ENCODE data around the gene EHMT1.

GRCh38 chr9:137750007-137750406, 131.2 kb downstream of the EHMT1 start:
- TF ChIP-seq HNRNPK (IDR thresholded peaks at IDR 0.05; ENCODE audit: low read depth, low read length, poor library complexity, severe bottlenecking) = no peak
- TF ChIP-seq, protein P1, sequence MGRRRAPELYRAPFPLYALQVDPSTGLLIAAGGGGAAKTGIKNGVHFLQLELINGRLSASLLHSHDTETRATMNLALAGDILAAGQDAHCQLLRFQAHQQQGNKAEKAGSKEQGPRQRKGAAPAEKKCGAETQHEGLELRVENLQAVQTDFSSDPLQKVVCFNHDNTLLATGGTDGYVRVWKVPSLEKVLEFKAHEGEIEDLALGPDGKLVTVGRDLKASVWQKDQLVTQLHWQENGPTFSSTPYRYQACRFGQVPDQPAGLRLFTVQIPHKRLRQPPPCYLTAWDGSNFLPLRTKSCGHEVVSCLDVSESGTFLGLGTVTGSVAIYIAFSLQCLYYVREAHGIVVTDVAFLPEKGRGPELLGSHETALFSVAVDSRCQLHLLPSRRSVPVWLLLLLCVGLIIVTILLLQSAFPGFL (CRISPR knock-in tag; IDR thresholded peaks at IDR 0.05) = no peak
- TF ChIP-seq ZNF770 (CRISPR knock-in tag; IDR thresholded peaks at IDR 0.05) = no peak
- no peak for TF ChIP-seq ZNF407 (CRISPR knock-in tag; IDR thresholded peaks at IDR 0.05; ENCODE audit: not compliant biosample characterization)
- no peak for TF ChIP-seq EZH2 (conservative IDR thresholded peaks at IDR 0.05; ENCODE audit: low read depth, low read length)
- no peak for TF ChIP-seq AHR (CRISPR knock-in tag; IDR thresholded peaks at IDR 0.05)
- TF ChIP-seq, protein P2, sequence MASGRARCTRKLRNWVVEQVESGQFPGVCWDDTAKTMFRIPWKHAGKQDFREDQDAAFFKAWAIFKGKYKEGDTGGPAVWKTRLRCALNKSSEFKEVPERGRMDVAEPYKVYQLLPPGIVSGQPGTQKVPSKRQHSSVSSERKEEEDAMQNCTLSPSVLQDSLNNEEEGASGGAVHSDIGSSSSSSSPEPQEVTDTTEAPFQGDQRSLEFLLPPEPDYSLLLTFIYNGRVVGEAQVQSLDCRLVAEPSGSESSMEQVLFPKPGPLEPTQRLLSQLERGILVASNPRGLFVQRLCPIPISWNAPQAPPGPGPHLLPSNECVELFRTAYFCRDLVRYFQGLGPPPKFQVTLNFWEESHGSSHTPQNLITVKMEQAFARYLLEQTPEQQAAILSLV (CRISPR knock-in tag; IDR thresholded peaks at IDR 0.05; ENCODE audit: borderline replicate concordance) = no peak
- TF ChIP-seq PCBP2 (optimal IDR thresholded peaks at IDR 0.05; ENCODE audit: low read depth, low read length, poor library complexity, severe bottlenecking) = no peak
- TF ChIP-seq, protein P3, sequence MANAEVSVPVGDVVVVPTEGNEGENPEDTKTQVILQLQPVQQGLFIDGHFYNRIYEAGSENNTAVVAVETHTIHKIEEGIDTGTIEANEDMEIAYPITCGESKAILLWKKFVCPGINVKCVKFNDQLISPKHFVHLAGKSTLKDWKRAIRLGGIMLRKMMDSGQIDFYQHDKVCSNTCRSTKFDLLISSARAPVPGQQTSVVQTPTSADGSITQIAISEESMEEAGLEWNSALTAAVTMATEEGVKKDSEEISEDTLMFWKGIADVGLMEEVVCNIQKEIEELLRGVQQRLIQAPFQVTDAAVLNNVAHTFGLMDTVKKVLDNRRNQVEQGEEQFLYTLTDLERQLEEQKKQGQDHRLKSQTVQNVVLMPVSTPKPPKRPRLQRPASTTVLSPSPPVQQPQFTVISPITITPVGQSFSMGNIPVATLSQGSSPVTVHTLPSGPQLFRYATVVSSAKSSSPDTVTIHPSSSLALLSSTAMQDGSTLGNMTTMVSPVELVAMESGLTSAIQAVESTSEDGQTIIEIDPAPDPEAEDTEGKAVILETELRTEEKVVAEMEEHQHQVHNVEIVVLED (CRISPR knock-in tag; IDR thresholded peaks at IDR 0.05; ENCODE audit: borderline replicate concordance) = no peak
- no peak for TF ChIP-seq GABPA (IDR thresholded peaks at IDR 0.05; ENCODE audit: low read depth, low read length)
- no peak for TF ChIP-seq GABPA (CRISPR knock-in tag; IDR thresholded peaks at IDR 0.05; ENCODE audit: low read depth)
- no peak for TF ChIP-seq RBAK (CRISPR knock-in tag; IDR thresholded peaks at IDR 0.05)

All from HepG2 (cell line).